ENCODE measurements around the gene SIRT6. TPM values are rescaled to one million over a fixed set of nuclear protein-coding genes. Genes with fewer than 3 reads are reported as not detected.
"Not testable (repeated sequence)": the region's sequence is repeated elsewhere in the genome, so short reads cannot be mapped to it uniquely, and the experiment has no call there.

SIRT6 gene
- total RNA-seq, 2 donors from 2014 or later = 83.9 to 120 TPM

GRCh38 chr19:4197625-4198466 is 15.5 kb upstream of the SIRT6 start:
- no peak for DNase-seq
- H3K4me3 ChIP-seq = no peak overlapping the region
- no peaks in the 10 kb centered on the region for H3K4me1 ChIP-seq

GRCh38 chr19:4197228-4197624 is 14.9 kb upstream of the SIRT6 start:
- Histone ChIP-seq H3K36me3 (no peaks in the 10 kb centered on the region), H3K4me3 (no peak overlapping the region), H3K9ac (ENCODE audit: low read depth in 2 of 2, low read length in 2 of 2) (no peak overlapping the region), H3K27ac (no peak overlapping the region), H3K4me1 (no peaks in the 10 kb centered on the region), H3K9me3 (no peaks in the 10 kb centered on the region), H3K27me3 (peaks cover 21% of the 10 kb centered on the region)
- TF ChIP-seq CTCF (IDR thresholded peaks at IDR 0.05) = no peak
- no peak for DNase-seq
- intact Hi-C loops (cut with DNase I) = no loop called here

More at GRCh38 chr19:4197625-4198466, 15.5 kb upstream of the SIRT6 start:
- H3K9ac ChIP-seq (ENCODE audit: low read depth in 2 of 2, low read length in 2 of 2) = no peak overlapping the region
- H3K27me3 ChIP-seq = peaks cover 21% of the 10 kb centered on the region
- H3K36me3 ChIP-seq = no peaks in the 10 kb centered on the region
- H3K27ac ChIP-seq = no peak overlapping the region
- no peaks in the 10 kb centered on the region for H3K9me3 ChIP-seq
- intact Hi-C loops (cut with DNase I) = no loop called here
- TF ChIP-seq CTCF (IDR thresholded peaks at IDR 0.05) = no peak

GRCh38 chr19:4196587-4197148 is 14.3 kb upstream of the SIRT6 start:
- H3K9ac ChIP-seq (ENCODE audit: low read depth in 2 of 2, low read length in 2 of 2) = no peak overlapping the region
- H3K4me1 ChIP-seq = no peaks in the 10 kb centered on the region

GRCh38 chr19:4196009-4196408 is 13.6 kb upstream of the SIRT6 start:
- H3K4me3 ChIP-seq = no peak overlapping the region
- no peaks in the 10 kb centered on the region for H3K36me3 ChIP-seq
- peaks cover 21% of the 10 kb centered on the region for H3K27me3 ChIP-seq
- H3K4me1 ChIP-seq = no peaks in the 10 kb centered on the region
- intact Hi-C loops (cut with DNase I) = no loop called here
- no peak overlapping the region for H3K27ac ChIP-seq
- no peak for DNase-seq
- no peaks in the 10 kb centered on the region for H3K9me3 ChIP-seq
- H3K9ac ChIP-seq (ENCODE audit: low read depth in 2 of 2, low read length in 2 of 2) = no peak overlapping the region
- TF ChIP-seq CTCF (IDR thresholded peaks at IDR 0.05) = no peak

More at GRCh38 chr19:4196587-4197148, 14.3 kb upstream of the SIRT6 start:
- no peak for DNase-seq
- intact Hi-C loops (cut with DNase I) = no loop called here
- TF ChIP-seq CTCF (IDR thresholded peaks at IDR 0.05) = no peak
- Histone ChIP-seq H3K36me3 (no peaks in the 10 kb centered on the region), H3K9me3 (no peaks in the 10 kb centered on the region), H3K27ac (no peak overlapping the region), H3K4me3 (no peak overlapping the region), H3K27me3 (peaks cover 21% of the 10 kb centered on the region)

GRCh38 chr19:4194353-4194752 is 12.0 kb upstream of the SIRT6 start:
- H3K4me1 ChIP-seq = no peaks in the 10 kb centered on the region
- no peak overlapping the region for H3K27ac ChIP-seq
- no peaks in the 10 kb centered on the region for H3K9me3 ChIP-seq
- DNase-seq = no peak
- intact Hi-C loops (cut with DNase I) = no loop called here
- no peaks in the 10 kb centered on the region for H3K36me3 ChIP-seq
- peaks cover 21% of the 10 kb centered on the region for H3K27me3 ChIP-seq
- no peak for TF ChIP-seq CTCF (IDR thresholded peaks at IDR 0.05)
- no peak overlapping the region for H3K4me3 ChIP-seq
- no peak overlapping the region for H3K9ac ChIP-seq (ENCODE audit: low read depth in 2 of 2, low read length in 2 of 2)

GRCh38 chr19:4192537-4192936 is 10.2 kb upstream of the SIRT6 start:
- intact Hi-C loops (cut with DNase I); H3K36me3 ChIP-seq; H3K4me1 ChIP-seq; DNase-seq; H3K4me3 ChIP-seq; H3K9me3 ChIP-seq; H3K27me3 ChIP-seq; H3K27ac ChIP-seq; H3K9ac ChIP-seq (ENCODE audit: low read depth in 2 of 2, low read length in 2 of 2): not testable (repeated sequence)

Data from colonic mucosa (tissue), 4 donors.